Right cardiac atrium (tissue), 5 donors: ENCODE data around the gene DDX47. TPM values are rescaled to one million over a fixed set of nuclear protein-coding genes. Genes with fewer than 3 reads are reported as not detected.
"Not testable (repeated sequence)": the region's sequence is repeated elsewhere in the genome, so short reads cannot be mapped to it uniquely, and the experiment has no call there.

Experiments
- ATAC-seq, 2 donors: fragments of 200-7000 bp; cut with Tn5 transposase; one replicate each; pipeline versions ENCODE4 v1.8.0 to v1.9.1; 2020; ENCODE audit warnings: moderate library complexity in 2 of 2, mild to moderate bottlenecking in 1 of 2
- DNase-seq, 3 donors: peaks; one replicate each; pipeline ENCODE4 v3.0.0-alpha.2; 2020
- H3K27ac ChIP-seq: one replicate; pipeline ENCODE4 v1.5.1; 2013; ENCODE audit warnings: mild to moderate bottlenecking, low read length, control low read depth, moderate library complexity
- H3K27me3 ChIP-seq: one replicate; pipeline ENCODE4 v1.6.1; 2013; ENCODE audit not compliant: control insufficient read depth, insufficient read depth
- H3K4me1 ChIP-seq: one replicate; pipeline ENCODE4 v1.6.1; 2013; ENCODE audit warnings: low read length; ENCODE audit not compliant: control insufficient read depth, insufficient read depth
- H3K4me3 ChIP-seq: one replicate; pipeline ENCODE4 v1.5.1; 2013; ENCODE audit warnings: low read length, control low read depth
- H3K9me3 ChIP-seq: one replicate; pipeline ENCODE4 v1.6.1; 2013; ENCODE audit warnings: low read length; ENCODE audit not compliant: control insufficient read depth
- WGBS: extraction: QIAGEN DNeasy Blood & Tissue Kit; methylation state at CpG from one replicate; pipeline ENCODE4 v1.1.7; 2013; 5-methylcytosine and 5-hydroxymethylcytosine counted together
- intact Hi-C, 4 donors: fragments of 100-400 bp; cut with DNase I; formaldehyde crosslinking; loops; one replicate each; pipeline versions ENCODE4 v1.11.0 to v1.14.0; 2022 to 2023
- polyA plus RNA-seq: library from polyadenylated mRNA; stranded (reverse); fragments of 200-250 nt; gene quantifications from one replicate; pipeline ENCODE4 v1.2.3, GENCODE V29; 2013
- total RNA-seq, 4 donors: library from RNA; stranded (reverse); fragmentation: NEBNext Ultra II Directional; extraction: Animal tissue kit (Norgen Biotek cat#: 25700); gene quantifications; one replicate each; pipeline ENCODE4 v1.2.1, GENCODE V29; 2021
- donor health status: healthy with polysubstance abuse.
- donor health status: DM: no; HTN: yes; CAD: no.
- donor health status: DM: no; HTN: no; CAD: no.
- donor health status: DM: no; HTN: yes; CAD: no; lungs with severe emphysema.
- donor health status: DM: yes; HTN: yes; CAD: no.

The DDX47 gene
- total and polyA plus RNA-seq, 5 donors, result 23.0 to 33.3 (median 32.1) TPM

DNA sequence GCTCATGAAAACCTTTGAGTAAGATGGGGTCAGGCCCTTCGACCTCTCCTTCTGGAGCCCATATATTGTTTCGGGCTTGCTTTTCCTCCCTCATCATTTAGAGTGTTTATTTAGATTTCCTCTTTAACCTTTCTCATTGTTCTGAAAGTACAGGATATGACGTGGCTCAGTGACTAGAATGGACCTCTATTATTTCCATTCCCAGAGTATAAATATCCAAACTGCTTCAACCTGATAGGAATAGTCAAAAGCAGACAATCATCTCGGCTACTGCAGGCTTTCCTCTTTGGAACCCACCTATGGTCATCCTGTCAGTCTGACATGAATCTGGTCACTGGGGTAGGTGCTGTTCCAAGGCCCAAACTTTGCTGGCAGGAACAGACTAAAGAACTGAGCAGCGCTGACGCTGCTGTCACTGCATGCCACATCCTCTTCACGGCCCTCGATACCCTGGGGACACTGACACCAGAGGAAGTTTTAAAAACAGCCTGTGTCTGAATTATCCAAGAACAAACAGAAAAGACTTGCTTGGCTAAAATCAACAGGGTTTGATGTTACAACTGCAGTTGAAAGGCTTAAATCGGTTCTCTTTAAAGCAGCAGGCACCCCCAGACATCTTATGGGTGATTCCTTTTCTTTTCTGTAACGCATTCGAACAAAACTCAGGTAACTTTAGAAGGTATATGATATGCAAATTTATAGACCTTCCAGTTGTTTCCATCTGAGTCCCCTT lies 5.0 kb upstream of the DDX47 start:
- Histone ChIP-seq H3K4me3 (no peak overlapping the region), H3K27me3 (no peaks in the 10 kb centered on the region), H3K4me1 (no peaks in the 10 kb centered on the region), H3K9me3 (no peaks in the 10 kb centered on the region), H3K27ac (peak overlapping the region; percentile 81)
- intact Hi-C loops, result no loop called here
- ATAC-seq (peak; percentile 64 to 80), DNase-seq (peak; percentile 62 to 82 (median 74))
- WGBS, result 41% methylated on average over 11 of the region's 11 CpGs

DNA sequence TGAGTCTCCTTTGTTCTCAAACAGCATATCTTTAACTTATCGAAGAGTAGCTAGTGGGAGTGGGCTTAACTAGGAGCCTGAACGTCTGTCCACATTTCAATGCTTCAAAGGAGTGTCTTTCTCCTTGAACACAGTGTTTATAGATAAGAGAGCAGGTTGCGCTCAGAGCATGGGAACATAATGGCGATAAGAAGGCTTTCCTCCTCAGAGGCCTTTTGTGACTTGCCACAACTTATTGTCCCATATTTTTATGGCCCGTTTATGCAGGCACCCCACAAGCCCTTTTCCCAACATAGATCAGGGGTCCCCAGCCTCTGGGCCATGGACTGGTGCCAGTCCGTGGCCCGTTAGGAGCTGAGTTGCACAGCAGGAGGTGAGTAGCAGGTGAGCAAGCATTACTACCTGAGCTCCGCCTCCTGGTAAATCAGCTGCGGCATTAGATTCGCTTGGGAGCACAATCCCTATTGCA lies 2.6 kb upstream of the DDX47 start:
- H3K9me3 ChIP-seq, result no peaks in the 10 kb centered on the region
- 81% methylated on average over 10 of the region's 10 CpGs for WGBS
- DNase-seq (no peak), ATAC-seq (no peak)
- no peaks in the 10 kb centered on the region for H3K27me3 ChIP-seq
- no peak overlapping the region for H3K27ac ChIP-seq
- no peaks in the 10 kb centered on the region for H3K4me1 ChIP-seq
- H3K4me3 ChIP-seq, result no peak overlapping the region
- intact Hi-C loops, result no loop called here

DNA sequence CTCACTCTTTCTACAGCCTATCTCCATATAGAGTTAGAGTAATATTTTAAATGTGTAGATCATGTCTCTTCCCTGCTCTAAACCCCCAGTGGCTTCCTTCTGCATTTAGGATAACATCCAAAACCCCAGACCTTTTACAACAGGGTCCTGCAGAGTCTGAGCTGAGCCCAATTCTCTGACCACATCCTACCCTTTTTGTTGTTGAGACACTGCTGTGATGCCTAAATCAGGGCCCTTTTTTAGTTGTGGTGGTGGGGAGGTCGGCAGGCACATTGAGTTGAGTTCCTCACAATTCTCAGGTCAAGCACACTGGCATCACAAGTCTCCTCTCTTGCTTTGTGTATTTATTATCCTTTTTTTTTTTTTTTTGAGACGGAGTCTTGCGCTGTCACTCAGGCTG lies 1.8 kb upstream of the DDX47 start:
- Histone ChIP-seq H3K27me3 (no peaks in the 10 kb centered on the region), H3K4me1 (no peaks in the 10 kb centered on the region), H3K4me3 (no peak overlapping the region), H3K9me3 (no peaks in the 10 kb centered on the region), H3K27ac (no peak overlapping the region)
- 87% methylated on average over 3 of the region's 3 CpGs for WGBS
- ATAC-seq, result no peak
- intact Hi-C loops, result no loop called here
- no peak for DNase-seq

DNA sequence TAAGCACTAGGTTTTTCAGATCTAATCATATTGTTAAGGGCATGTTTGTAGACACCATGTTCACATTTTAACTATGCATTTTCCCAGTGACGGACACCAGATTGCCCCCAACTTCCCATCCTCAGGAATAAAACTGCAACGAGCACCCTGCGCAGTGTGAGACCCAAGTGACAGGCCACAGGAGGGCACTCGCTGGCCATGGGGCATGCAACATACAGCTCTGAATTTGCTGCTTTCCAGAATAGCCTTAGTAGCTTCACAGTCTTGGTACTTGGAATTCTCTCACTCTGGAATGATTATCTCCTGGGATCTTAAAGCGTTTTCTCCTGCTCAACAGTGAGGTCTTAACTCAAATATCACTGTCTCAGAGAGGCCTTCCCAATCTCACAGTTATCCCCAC lies 972 bp upstream of the DDX47 start:
- ATAC-seq, result no peak
- intact Hi-C loops, result no loop called here
- no peaks in the 10 kb centered on the region for H3K27me3 ChIP-seq
- 94% methylated on average over 5 of the region's 5 CpGs for WGBS
- H3K9me3 ChIP-seq, result no peaks in the 10 kb centered on the region
- DNase-seq, result no peak
- no peak overlapping the region for H3K27ac ChIP-seq
- no peak overlapping the region for H3K4me3 ChIP-seq
- no peaks in the 10 kb centered on the region for H3K4me1 ChIP-seq

DNA sequence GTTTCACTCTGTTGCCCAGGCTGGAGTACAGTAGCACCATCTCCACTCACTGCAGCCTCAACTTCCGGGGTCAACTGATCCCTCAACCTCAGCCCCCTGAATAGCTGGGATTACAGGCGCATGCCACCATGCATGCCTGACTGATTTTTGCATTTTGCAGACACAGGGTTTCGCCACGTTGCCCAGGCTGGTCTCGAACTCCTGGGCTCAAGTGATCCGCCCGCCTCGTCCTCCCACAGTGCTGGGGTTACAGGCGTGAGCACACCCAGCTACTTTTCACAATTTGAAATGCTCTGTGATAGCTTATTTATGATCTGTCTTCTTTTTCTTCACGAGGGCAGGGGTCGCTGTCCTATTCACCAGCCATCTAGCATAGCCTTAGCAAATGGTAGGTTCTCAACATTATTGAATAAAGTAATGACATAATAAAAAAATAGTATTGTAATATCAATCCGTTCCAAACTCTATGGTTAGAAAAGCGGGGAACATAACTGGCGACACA lies 477 bp upstream of the DDX47 start:
- intact Hi-C loops, result no loop called here
- Histone ChIP-seq H3K4me1 (no peaks in the 10 kb centered on the region), H3K27me3 (no peaks in the 10 kb centered on the region), H3K4me3 (no peak overlapping the region), H3K27ac (no peak overlapping the region), H3K9me3 (no peaks in the 10 kb centered on the region)
- 70% methylated on average over 14 of the region's 14 CpGs for WGBS
- DNase-seq (no peak), ATAC-seq (no peak)

DNA sequence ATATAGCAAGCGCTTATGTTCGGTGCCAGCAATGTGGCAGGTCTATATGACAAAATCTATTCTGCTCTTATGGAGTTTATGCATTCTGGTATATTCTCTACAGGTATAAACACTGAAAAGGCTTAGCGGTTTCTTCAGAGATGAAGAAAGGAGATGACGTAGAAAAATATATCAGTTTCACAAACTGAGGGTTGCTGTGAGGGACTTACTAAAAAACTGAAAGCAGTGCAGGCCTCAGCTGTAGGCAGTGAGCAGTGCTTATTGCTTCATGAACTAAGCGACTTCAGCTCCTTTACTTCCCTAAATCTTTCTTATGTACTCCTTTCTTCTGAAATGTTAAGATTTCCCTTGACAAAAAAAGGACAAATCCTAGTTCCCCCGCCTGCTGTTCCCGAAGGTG lies 4.5 kb downstream of the DDX47 start:
- H3K4me1 ChIP-seq, result peaks cover 2% of the 10 kb centered on the region

DNA sequence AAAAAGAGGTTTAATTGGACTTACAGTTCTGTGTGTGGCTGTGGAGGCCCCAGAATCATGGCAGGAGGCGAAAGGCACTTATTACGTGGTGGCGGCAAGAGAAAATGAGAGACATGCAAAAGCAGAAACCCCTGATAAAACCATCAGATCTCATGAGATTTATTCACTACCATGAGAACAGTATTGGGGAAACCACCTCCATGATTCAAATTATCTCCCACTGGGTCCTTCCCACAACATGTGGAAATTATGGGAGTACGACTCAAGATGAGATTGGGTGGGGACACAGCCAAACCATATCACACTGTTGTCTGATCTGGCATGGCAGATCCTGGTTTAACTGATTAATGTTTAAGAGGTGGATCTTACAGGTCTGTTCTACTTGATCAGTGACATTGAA lies 5.6 kb downstream of the DDX47 start:
- Histone ChIP-seq H3K4me3 (no peak overlapping the region), H3K9me3 (no peaks in the 10 kb centered on the region), H3K27ac (no peak overlapping the region), H3K27me3 (no peaks in the 10 kb centered on the region), H3K4me1 (peaks cover 2% of the 10 kb centered on the region)
- WGBS, result 96% methylated on average over 4 of the region's 4 CpGs
- DNase-seq (no peak), ATAC-seq (no peak)
- intact Hi-C loops, result no loop called here

More for the DNA sequence above, 4.5 kb downstream of the DDX47 start:
- Histone ChIP-seq H3K9me3 (no peaks in the 10 kb centered on the region), H3K27ac (no peak overlapping the region), H3K4me3 (no peak overlapping the region), H3K27me3 (no peaks in the 10 kb centered on the region)
- DNase-seq, result no peak
- WGBS, result 90% methylated on average over 7 of the region's 7 CpGs
- no peak for ATAC-seq
- intact Hi-C loops, result no loop called here

DNA sequence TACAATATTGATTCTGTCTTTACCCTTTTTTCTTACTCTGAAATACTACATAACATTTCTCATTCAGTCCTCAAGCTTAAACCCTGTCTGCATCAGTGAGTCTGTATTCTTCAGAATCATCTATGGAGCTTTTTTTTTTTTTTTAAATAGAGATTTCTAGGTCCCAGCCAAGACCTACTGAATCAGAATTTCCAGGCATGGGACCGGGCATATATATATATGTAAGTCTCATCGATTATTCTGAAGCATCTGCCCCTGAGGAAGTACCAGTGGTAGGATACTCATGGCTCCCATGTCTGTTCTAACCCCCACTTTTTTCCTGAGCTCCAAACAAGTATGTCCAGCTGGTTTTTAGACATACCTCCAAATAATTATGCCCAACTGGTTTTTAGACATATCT lies 6.1 kb downstream of the DDX47 start:
- intact Hi-C loops, result no loop called here
- no peaks in the 10 kb centered on the region for H3K9me3 ChIP-seq
- DNase-seq (no peak), ATAC-seq (no peak)
- WGBS, result 89% methylated on average over 2 of the region's 2 CpGs
- no peak overlapping the region for H3K4me3 ChIP-seq
- no peaks in the 10 kb centered on the region for H3K27me3 ChIP-seq
- H3K27ac ChIP-seq, result peak overlapping the region; percentile 50
- peaks cover 2% of the 10 kb centered on the region for H3K4me1 ChIP-seq

DNA sequence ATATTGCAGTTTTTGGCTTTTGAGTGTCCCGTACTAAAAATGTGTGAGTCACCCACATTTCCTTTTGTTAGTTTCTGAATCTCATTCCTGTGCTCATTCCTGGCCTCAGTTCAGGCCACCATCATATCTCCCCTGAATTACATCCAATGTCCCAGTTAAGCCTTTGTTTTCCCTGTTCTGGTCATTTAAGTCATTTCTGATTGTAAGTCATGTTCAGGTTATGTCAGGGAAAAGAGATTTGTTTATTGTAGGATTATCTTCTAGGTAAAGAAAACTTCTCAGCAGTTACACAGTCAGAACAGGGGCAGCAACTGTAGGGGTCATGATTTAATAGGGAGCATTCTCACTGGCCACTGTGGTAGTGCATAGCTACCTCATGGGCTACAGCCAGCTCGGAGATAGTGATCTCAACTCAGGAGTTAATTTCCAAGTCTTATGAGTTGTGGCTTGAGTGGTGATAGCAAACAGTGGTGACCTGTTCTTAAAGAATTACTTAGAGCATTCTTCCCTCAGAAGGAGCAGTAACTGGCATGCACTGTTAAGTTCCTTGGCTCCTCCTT lies 6.7 kb downstream of the DDX47 start:
- Histone ChIP-seq H3K4me1 (peaks cover 2% of the 10 kb centered on the region), H3K27me3 (no peaks in the 10 kb centered on the region), H3K9me3 (no peaks in the 10 kb centered on the region), H3K27ac (peak overlapping the region; percentile 75), H3K4me3 (no peak overlapping the region)
- DNase-seq, result no peak
- intact Hi-C loops, result no loop called here
- peak; percentile 74 to 84 for ATAC-seq
- WGBS, result 34% methylated on average over 2 of the region's 2 CpGs

DNA sequence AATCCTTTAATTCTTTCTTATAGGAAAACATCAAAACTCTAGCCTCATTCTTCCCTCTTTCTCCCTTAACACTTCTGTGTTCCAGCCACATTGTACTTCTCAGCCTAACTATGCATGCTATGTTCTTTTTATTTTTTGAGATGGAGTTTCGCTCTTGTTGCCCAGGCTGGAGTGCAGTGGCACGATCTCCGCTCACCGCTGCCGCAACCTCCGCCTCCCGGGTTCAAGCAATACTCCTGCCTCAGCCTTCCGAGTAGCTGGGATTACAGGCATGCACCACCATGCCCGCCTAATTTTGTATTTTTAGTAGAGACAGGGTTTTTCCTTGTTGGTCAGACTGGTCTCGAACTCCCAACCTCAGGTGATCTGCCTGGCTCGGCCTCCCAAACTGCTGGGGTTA lies 7.2 kb downstream of the DDX47 start:
- H3K27me3 ChIP-seq, ATAC-seq, DNase-seq, H3K9me3 ChIP-seq, intact Hi-C loops, H3K4me3 ChIP-seq, H3K4me1 ChIP-seq, H3K27ac ChIP-seq: not testable (repeated sequence)
- WGBS, result 98% methylated on average over 11 of the region's 11 CpGs

DNA sequence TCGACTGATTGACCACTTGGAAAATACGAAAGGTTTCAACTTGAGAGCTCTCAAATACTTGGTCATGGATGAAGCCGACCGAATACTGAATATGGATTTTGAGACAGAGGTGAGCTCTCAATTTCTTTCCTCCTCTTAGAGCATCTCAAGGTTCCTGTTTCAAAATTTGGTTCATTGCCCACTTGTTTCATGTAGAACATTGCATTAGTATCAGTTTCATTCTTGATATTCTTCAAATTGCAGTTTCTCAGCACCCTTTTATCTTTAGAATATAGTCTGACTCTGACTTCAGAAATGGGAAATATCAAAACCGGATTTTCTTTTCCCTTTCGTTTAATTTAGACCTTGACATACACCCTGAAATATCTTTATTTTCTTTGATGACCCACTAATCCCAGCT lies 8.8 kb downstream of the DDX47 start:
- no peak overlapping the region for H3K4me3 ChIP-seq
- DNase-seq (no peak), ATAC-seq (no peak)
- H3K27ac ChIP-seq, result no peak overlapping the region
- H3K4me1 ChIP-seq, result peaks cover 2% of the 10 kb centered on the region
- intact Hi-C loops, result no loop called here
- H3K27me3 ChIP-seq, result no peaks in the 10 kb centered on the region
- WGBS, result 92% methylated on average over 6 of the region's 6 CpGs
- no peaks in the 10 kb centered on the region for H3K9me3 ChIP-seq
